Ishikawa (cell line): ENCODE measurements around the gene GNL3.

Experiments
- CEBPB ChIP-seq: IDR thresholded peaks from 2 replicates; pipeline ENCODE4 v1.6.1; 2012
- CREB1 ChIP-seq: IDR thresholded peaks from 2 replicates; pipeline ENCODE4 v1.6.1; 2012; ENCODE audit warnings: low read depth
- EGR1 ChIP-seq: IDR thresholded peaks from 2 replicates; pipeline ENCODE4 v1.6.1; 2012
- EP300 ChIP-seq: IDR thresholded peaks from 2 replicates; pipeline ENCODE4 v1.6.1; 2012; ENCODE audit warnings: borderline replicate concordance
- FOXM1 ChIP-seq: IDR thresholded peaks from 2 replicates; pipeline ENCODE4 v1.6.1; 2012; ENCODE audit warnings: low read depth, borderline replicate concordance
- NFIC ChIP-seq: IDR thresholded peaks from 2 replicates; pipeline ENCODE4 v1.6.1; 2012
- RAD21 ChIP-seq: IDR thresholded peaks from 2 replicates; pipeline ENCODE4 v1.6.1; 2012; ENCODE audit warnings: low read depth
- TAF1 ChIP-seq: IDR thresholded peaks from 2 replicates; pipeline ENCODE4 v1.6.1; 2012; ENCODE audit warnings: low read depth, mild to moderate bottlenecking
- TCF12 ChIP-seq: IDR thresholded peaks from 2 replicates; pipeline ENCODE4 v1.6.1; 2012; ENCODE audit warnings: low read depth
- TEAD4 ChIP-seq: IDR thresholded peaks from 2 replicates; pipeline ENCODE4 v1.6.1; 2012
- YY1 ChIP-seq: IDR thresholded peaks from 2 replicates; pipeline ENCODE4 v1.6.1; 2012; ENCODE audit warnings: low read depth
- ZBTB7A ChIP-seq: IDR thresholded peaks from 2 replicates; pipeline ENCODE4 v1.6.1; 2012; ENCODE audit warnings: low read depth
- TF ChIP-seq, protein P1 (sequence below): IDR thresholded peaks from 2 replicates; pipeline ENCODE4 v1.6.1; 2012
- TF ChIP-seq, protein P2 (sequence below): IDR thresholded peaks from 2 replicates; pipeline ENCODE4 v1.6.1; 2012
- TF ChIP-seq, protein P3 (sequence below): IDR thresholded peaks from 2 replicates; pipeline ENCODE4 v1.6.1; 2012; ENCODE audit warnings: low read depth, mild to moderate bottlenecking

The GNL3 gene

DNA sequence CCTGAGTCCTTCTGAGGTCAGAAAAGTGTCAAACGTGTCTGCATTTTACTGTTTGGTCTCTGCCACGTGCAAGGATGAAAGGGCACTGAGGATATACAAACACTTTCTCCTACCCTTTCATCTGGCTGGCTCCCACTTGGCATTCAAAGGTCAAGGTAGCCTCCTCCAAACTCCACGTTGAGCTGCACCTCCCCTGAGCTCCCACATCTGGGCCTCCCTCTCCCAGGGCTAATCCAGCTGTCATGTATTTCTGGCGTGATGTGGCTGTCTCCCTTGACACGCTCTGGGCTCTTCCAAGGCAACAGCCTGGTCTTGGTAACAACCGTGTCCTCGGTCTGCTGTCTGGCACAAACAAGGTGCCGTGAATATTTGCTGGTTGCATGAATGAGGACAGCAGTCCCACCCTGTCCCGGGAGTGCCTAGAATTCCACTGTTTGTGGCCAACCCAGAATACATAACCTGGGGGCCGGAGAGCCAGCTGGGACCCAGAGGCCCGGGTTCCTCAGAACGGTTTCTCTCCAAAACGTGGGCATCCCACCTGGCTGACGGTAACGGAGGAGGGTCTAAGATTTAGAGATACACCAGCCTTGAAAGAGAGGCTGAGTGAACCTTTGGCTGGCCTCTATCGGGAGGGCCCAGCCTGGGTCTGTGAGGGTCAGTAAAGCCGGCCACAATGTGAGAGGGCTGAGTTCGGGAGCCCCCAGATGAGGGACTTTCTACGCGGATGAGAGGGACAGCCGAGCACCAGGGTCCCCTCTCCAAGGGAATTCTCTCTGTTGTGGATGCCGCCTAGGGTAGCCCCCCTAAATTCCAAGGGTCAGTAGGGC, 19.0 kb downstream of the GNL3 start:
- TF ChIP-seq CREB1: no peak
- no peak for TF ChIP-seq EP300
- TF ChIP-seq FOXM1: no peak

DNA sequence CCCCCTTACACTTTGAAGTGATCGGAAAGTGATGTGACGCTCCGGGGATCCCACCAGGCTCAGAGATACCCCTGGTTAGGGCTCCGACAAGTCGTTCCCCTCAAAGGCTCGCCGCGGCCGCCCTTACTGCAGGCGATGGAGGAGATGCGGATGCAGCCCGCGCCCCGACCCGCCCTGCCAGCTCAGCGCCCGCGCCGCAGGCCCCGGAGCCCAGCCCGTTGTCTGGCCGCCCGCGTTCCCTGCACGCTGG, 19.5 kb downstream of the GNL3 start:
- TF ChIP-seq, protein P1, sequence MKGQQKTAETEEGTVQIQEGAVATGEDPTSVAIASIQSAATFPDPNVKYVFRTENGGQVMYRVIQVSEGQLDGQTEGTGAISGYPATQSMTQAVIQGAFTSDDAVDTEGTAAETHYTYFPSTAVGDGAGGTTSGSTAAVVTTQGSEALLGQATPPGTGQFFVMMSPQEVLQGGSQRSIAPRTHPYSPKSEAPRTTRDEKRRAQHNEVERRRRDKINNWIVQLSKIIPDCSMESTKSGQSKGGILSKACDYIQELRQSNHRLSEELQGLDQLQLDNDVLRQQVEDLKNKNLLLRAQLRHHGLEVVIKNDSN: no peak
- no peak; the same call in 1 of the 2 replicates for TF ChIP-seq TEAD4
- no peak for TF ChIP-seq YY1
- TF ChIP-seq EGR1: no peak
- no peak for TF ChIP-seq RAD21
- no peak for TF ChIP-seq FOXM1
- no peak for TF ChIP-seq CREB1
- TF ChIP-seq TAF1: no peak
- TF ChIP-seq, protein P2, sequence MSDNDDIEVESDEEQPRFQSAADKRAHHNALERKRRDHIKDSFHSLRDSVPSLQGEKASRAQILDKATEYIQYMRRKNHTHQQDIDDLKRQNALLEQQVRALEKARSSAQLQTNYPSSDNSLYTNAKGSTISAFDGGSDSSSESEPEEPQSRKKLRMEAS: no peak
- TF ChIP-seq EP300: no peak
- no peak for TF ChIP-seq CEBPB
- TF ChIP-seq, protein P3, sequence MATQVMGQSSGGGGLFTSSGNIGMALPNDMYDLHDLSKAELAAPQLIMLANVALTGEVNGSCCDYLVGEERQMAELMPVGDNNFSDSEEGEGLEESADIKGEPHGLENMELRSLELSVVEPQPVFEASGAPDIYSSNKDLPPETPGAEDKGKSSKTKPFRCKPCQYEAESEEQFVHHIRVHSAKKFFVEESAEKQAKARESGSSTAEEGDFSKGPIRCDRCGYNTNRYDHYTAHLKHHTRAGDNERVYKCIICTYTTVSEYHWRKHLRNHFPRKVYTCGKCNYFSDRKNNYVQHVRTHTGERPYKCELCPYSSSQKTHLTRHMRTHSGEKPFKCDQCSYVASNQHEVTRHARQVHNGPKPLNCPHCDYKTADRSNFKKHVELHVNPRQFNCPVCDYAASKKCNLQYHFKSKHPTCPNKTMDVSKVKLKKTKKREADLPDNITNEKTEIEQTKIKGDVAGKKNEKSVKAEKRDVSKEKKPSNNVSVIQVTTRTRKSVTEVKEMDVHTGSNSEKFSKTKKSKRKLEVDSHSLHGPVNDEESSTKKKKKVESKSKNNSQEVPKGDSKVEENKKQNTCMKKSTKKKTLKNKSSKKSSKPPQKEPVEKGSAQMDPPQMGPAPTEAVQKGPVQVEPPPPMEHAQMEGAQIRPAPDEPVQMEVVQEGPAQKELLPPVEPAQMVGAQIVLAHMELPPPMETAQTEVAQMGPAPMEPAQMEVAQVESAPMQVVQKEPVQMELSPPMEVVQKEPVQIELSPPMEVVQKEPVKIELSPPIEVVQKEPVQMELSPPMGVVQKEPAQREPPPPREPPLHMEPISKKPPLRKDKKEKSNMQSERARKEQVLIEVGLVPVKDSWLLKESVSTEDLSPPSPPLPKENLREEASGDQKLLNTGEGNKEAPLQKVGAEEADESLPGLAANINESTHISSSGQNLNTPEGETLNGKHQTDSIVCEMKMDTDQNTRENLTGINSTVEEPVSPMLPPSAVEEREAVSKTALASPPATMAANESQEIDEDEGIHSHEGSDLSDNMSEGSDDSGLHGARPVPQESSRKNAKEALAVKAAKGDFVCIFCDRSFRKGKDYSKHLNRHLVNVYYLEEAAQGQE: no peak

DNA sequence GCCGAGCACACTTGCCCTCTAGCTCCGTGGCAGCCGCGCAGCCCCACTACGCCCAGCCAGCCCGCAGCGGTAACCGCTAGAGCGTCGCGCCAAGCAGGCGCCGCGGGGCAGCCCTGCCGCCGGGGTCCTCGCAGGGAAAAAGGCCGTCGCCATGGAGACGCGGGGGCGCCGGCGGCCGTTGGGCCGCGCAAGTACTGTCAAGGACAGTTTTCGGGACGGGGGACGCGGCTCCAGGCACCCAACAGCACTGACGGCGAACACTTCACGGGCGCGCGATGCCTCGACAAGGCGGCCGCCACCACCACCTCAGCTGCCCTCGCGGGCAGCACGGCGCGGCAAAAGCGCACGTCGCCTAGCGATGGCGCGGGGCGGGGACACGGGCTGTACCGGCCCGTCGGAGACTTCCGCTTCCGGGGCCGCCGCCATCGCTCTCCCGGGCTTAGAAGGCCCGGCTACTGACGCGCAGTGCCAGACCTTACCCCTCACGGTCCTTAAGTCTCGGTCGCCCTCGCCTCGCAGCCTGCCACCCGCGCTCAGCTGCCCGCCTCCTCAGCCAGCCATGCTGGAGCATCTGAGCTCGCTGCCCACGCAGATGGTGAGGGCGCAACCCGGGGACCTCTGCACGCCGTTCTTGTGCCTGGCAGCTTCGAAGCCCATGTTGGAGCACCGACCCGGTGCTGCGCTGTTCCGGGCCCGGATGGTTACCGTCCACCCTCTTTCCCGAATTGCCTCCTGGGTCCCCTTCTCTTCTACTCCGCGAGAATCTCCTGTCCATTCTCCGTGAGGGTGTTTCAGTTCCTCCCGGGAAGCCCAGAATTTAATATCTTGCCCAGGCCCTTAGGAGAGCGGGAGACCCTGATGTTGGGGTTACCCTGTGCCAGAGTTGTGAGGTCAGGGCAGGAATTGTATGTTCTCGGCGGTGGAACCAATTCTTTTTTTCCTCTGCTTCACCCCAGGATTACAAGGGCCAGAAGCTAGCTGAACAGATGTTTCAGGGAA, 20.2 kb downstream of the GNL3 start, which contains the start of the genes GLT8D1 and SPCS1:
Gene GLT8D1, minus strand, starts transcription at position 104 of the 999 bp plus-strand sequence. CDS start 5,331 bp downstream, outside the sequence.
Gene SPCS1, plus strand, starts transcription at position 419 of the 999 bp plus-strand sequence. Its CDS starts 141 bp downstream, at position 560.
- TF ChIP-seq TCF12: no peak
- TF ChIP-seq, protein P1: peak; percentile 5; the same call in 1 of the 2 replicates
- no peak for TF ChIP-seq FOXM1
- TF ChIP-seq, protein P3: no peak
- no peak for TF ChIP-seq CEBPB
- TF ChIP-seq ZBTB7A: no peak; the same call in 1 of the 2 replicates
- peak; percentile 61 for TF ChIP-seq EGR1
- TF ChIP-seq EP300: no peak
- TF ChIP-seq TEAD4: no peak
- TF ChIP-seq YY1: peak; percentile 94
- peak; percentile 38; the same call in 1 of the 2 replicates for TF ChIP-seq CREB1
- TF ChIP-seq, protein P2: peak; percentile 77
- peak; percentile 81 for TF ChIP-seq TAF1
- TF ChIP-seq RAD21: no peak
- TF ChIP-seq NFIC: peak; percentile 84

DNA sequence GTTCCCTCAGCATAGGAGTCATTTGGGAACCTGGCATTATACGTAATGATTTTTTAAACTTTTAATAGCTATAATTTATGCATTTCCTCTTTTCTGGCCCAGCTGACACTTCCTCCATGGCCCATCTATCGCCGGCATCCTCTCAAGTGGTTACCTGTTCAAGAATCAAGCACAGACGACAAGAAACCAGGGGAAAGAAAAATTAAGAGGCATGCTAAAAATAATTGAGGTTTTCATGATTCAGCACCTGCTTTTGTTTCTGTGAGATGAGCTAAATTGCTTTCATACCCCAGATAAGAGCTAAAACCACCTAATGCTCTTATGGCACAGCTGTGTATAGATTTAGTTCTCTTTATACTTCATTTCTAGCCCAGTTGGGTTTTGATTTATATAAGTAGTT, 21.8 kb downstream of the GNL3 start:
- TF ChIP-seq EP300 (no peak), TCF12 (no peak), NFIC (no peak), FOXM1 (no peak), ZBTB7A (no peak), RAD21 (no peak), YY1 (no peak), CREB1 (no peak), TAF1 (no peak), EGR1 (no peak), TEAD4 (no peak), CEBPB (no peak)
- TF ChIP-seq, protein P2: no peak
- TF ChIP-seq, protein P1: no peak
- TF ChIP-seq, protein P3: no peak
